ENCODE results near the gene GOLGA8S. TPM values are rescaled to one million over a fixed set of nuclear protein-coding genes. Genes with fewer than 3 reads are reported as not detected.

The GOLGA8S gene
- polyA plus RNA-seq, 1 donor (not counting 4 experiments of a cell fraction or from before 2014, with no cell fraction given), result not detected

GRCh38 chr15:23401627-23402026 lies 47.1 kb downstream of the GOLGA8S start:
- FAIRE-seq (no peak), DNase-seq (ENCODE audit: low read depth, low spot score) (no peak)
- Histone ChIP-seq H3K4me1 (ENCODE audit: control insufficient read depth, extremely low read depth, insufficient read depth, low read length) (no peaks in the 10 kb centered on the region), H3K27ac (ENCODE audit: control insufficient read depth, insufficient read depth, low read length) (no peak overlapping the region), H4K20me1 (ENCODE audit: control insufficient read depth, extremely low read depth, insufficient read depth, low read length) (no peaks in the 10 kb centered on the region), H3K9me3 (ENCODE audit: control insufficient read depth, low read depth, low read length) (peaks cover 2% of the 10 kb centered on the region), H3K4me3 (ENCODE audit: control insufficient read depth in 2 of 3, extremely low read depth in 1 of 3, insufficient read depth in 2 of 3, low read depth in 1 of 3, low read length in 3 of 3) (no peak overlapping the region), H3K9ac (ENCODE audit: control insufficient read depth, extremely low read depth, insufficient read depth, low read length) (no peak overlapping the region), H3K9me1 (ENCODE audit: control insufficient read depth, extremely low read depth, insufficient read depth, low read length) (no peaks in the 10 kb centered on the region), H3K27me3 (ENCODE audit: control insufficient read depth, extremely low read depth, insufficient read depth, low read length) (no peaks in the 10 kb centered on the region), H3K4me2 (ENCODE audit: control insufficient read depth, extremely low read depth, insufficient read depth, low read depth, low read length) (no peak overlapping the region), H3K36me3 (ENCODE audit: control insufficient read depth in 2 of 2, extremely low read depth in 1 of 2, insufficient read depth in 2 of 2, low read length in 2 of 2) (no peaks in the 10 kb centered on the region), H2AFZ (ENCODE audit: control insufficient read depth, low read length) (no peak overlapping the region), H3K79me2 (ENCODE audit: control insufficient read depth, insufficient read depth, low read length) (no peaks in the 10 kb centered on the region)
- dilution Hi-C loops (cut with MboI; ENCODE audit: extremely low pct_ligation_motif_present, low sequenced_read_pairs), result no loop called here
- TF ChIP-seq, protein P1, sequence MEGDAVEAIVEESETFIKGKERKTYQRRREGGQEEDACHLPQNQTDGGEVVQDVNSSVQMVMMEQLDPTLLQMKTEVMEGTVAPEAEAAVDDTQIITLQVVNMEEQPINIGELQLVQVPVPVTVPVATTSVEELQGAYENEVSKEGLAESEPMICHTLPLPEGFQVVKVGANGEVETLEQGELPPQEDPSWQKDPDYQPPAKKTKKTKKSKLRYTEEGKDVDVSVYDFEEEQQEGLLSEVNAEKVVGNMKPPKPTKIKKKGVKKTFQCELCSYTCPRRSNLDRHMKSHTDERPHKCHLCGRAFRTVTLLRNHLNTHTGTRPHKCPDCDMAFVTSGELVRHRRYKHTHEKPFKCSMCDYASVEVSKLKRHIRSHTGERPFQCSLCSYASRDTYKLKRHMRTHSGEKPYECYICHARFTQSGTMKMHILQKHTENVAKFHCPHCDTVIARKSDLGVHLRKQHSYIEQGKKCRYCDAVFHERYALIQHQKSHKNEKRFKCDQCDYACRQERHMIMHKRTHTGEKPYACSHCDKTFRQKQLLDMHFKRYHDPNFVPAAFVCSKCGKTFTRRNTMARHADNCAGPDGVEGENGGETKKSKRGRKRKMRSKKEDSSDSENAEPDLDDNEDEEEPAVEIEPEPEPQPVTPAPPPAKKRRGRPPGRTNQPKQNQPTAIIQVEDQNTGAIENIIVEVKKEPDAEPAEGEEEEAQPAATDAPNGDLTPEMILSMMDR (optimal IDR thresholded peaks at IDR 0.05 in 1 of 3, IDR thresholded peaks at IDR 0.05 in 1 of 3, conservative IDR thresholded peaks at IDR 0.05 in 1 of 3; ENCODE audit: extremely low read depth in 1 of 3, insufficient read depth in 2 of 3, low read length in 3 of 3), result no peak
- TF ChIP-seq EZH2 (IDR thresholded peaks at IDR 0.05; ENCODE audit: low read length), result no peak

DNA sequence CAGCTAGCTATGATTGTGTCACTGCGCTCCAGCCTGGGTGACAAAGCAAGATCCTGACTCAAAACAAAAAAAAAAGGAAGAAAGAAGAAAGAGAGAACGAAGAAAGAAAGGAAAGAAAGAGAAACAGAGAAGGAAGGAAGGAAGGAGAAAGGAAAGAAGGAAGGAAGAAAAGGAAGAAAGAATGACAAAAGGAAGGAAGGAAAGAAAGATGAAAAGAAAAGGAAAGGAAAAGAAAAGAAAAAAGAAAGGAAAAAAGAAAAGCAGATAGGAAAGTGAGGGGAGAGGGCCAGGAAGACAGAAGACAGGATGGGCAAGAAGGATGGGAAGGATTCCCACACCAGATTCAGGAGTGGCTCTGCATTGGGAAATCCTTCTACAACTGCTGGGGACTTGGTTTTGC lies 47.6 kb downstream of the GOLGA8S start:
- H3K36me3 ChIP-seq (ENCODE audit: control insufficient read depth in 2 of 2, extremely low read depth in 1 of 2, insufficient read depth in 2 of 2, low read length in 2 of 2), result no peaks in the 10 kb centered on the region
- no peak for TF ChIP-seq EZH2 (IDR thresholded peaks at IDR 0.05; ENCODE audit: low read length)
- TF ChIP-seq, protein P1 (optimal IDR thresholded peaks at IDR 0.05 in 1 of 3, IDR thresholded peaks at IDR 0.05 in 1 of 3, conservative IDR thresholded peaks at IDR 0.05 in 1 of 3; ENCODE audit: extremely low read depth in 1 of 3, insufficient read depth in 2 of 3, low read length in 3 of 3), result no peak
- H3K27me3 ChIP-seq (ENCODE audit: control insufficient read depth, extremely low read depth, insufficient read depth, low read length), result no peaks in the 10 kb centered on the region
- FAIRE-seq (no peak), DNase-seq (ENCODE audit: low read depth, low spot score) (no peak)
- H3K4me3 ChIP-seq (ENCODE audit: control insufficient read depth in 2 of 3, extremely low read depth in 1 of 3, insufficient read depth in 2 of 3, low read depth in 1 of 3, low read length in 3 of 3), result no peak overlapping the region
- H3K4me2 ChIP-seq (ENCODE audit: control insufficient read depth, extremely low read depth, insufficient read depth, low read depth, low read length), result no peak overlapping the region
- no peaks in the 10 kb centered on the region for H3K4me1 ChIP-seq (ENCODE audit: control insufficient read depth, extremely low read depth, insufficient read depth, low read length)
- H3K9ac ChIP-seq (ENCODE audit: control insufficient read depth, extremely low read depth, insufficient read depth, low read length), result no peak overlapping the region
- H3K27ac ChIP-seq (ENCODE audit: control insufficient read depth, insufficient read depth, low read length), result no peak overlapping the region
- H3K79me2 ChIP-seq (ENCODE audit: control insufficient read depth, insufficient read depth, low read length), result no peaks in the 10 kb centered on the region
- dilution Hi-C loops (cut with MboI; ENCODE audit: extremely low pct_ligation_motif_present, low sequenced_read_pairs), result no loop called here
- H2AFZ ChIP-seq (ENCODE audit: control insufficient read depth, low read length), result no peak overlapping the region
- no peaks in the 10 kb centered on the region for H3K9me1 ChIP-seq (ENCODE audit: control insufficient read depth, extremely low read depth, insufficient read depth, low read length)
- no peaks in the 10 kb centered on the region for H4K20me1 ChIP-seq (ENCODE audit: control insufficient read depth, extremely low read depth, insufficient read depth, low read length)
- H3K9me3 ChIP-seq (ENCODE audit: control insufficient read depth, low read depth, low read length), result peaks cover 2% of the 10 kb centered on the region
